ENCODE results near the gene SLC6A8.
"Not testable (repeated sequence)": the region's sequence is repeated elsewhere in the genome, so short reads cannot be mapped to it uniquely, and the experiment has no call there.

- not testable (repeated sequence) for TF ChIP-seq CTCF, POLR2A (IDR thresholded peaks at IDR 0.05)
Measured at GRCh38 chrX:153691032-153691827, 3.5 kb downstream of the SLC6A8 start.
